ENCODE measurements around the gene TAF5L. TPM values are rescaled to one million over a fixed set of nuclear protein-coding genes. Genes with fewer than 3 reads are reported as not detected.

The TAF5L gene
- total RNA-seq, 4 donors from 2014 or later: 7.5 to 15.7 (median 9.4) TPM

DNA sequence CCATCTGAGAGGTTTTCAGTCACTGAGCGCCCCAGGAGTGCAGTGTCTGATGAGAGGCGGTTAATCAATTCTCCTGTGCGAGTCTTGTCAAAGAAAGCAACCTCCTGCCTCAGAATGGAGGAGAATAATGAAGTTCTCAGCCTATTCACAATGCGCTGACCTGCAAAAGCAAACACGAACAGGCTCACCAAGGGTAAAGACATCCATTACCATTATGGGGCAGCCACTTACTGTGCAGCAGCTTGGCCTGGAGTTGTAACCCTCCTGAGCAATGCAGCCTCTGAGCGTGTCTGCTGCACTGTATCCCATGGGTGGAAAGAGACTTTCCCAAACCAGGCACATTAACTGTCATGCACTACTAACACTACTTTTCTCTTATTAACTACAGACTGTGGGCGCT is 78.4 kb downstream of the TAF5L start:
- H3K4me3 ChIP-seq (ENCODE audit: low read depth, poor library complexity, severe bottlenecking): no peak overlapping the region
- no peak for TF ChIP-seq POLR2A (IDR thresholded peaks at IDR 0.05)
- WGBS, 2 donors: 93 to 97% methylated on average over 7 of the region's 7 CpGs
- DNase-seq (ENCODE audit: low spot score in 2 of 2): peak in 1 of 2 donors; percentile 53
- intact Hi-C loops (cut with DNase I; ENCODE audit: low total_unique reads): no loop called here

DNA sequence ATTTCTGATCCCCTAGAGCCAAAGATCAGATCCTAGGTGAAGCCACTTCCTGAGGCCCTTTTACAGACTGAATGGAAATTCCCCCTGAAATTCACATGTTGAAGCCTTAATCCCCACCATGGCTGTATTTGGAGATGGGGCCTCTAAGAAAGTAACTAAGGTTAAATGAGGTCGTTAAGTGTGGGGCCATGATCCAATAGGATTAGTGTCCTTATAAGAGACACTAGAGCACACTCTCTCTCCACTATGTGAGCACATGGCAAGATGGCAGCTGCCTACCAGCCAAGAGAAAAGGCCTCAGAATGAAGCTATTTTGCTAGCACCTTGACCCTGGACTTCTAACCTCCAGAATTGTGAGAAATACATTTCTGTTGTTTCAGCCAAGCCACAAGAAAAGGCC is 81.3 kb downstream of the TAF5L start:
- TF ChIP-seq, protein P1, sequence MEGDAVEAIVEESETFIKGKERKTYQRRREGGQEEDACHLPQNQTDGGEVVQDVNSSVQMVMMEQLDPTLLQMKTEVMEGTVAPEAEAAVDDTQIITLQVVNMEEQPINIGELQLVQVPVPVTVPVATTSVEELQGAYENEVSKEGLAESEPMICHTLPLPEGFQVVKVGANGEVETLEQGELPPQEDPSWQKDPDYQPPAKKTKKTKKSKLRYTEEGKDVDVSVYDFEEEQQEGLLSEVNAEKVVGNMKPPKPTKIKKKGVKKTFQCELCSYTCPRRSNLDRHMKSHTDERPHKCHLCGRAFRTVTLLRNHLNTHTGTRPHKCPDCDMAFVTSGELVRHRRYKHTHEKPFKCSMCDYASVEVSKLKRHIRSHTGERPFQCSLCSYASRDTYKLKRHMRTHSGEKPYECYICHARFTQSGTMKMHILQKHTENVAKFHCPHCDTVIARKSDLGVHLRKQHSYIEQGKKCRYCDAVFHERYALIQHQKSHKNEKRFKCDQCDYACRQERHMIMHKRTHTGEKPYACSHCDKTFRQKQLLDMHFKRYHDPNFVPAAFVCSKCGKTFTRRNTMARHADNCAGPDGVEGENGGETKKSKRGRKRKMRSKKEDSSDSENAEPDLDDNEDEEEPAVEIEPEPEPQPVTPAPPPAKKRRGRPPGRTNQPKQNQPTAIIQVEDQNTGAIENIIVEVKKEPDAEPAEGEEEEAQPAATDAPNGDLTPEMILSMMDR (IDR thresholded peaks at IDR 0.05): no peak
- no peak for TF ChIP-seq POLR2A (IDR thresholded peaks at IDR 0.05)
- intact Hi-C loops (cut with DNase I; ENCODE audit: low total_unique reads): no loop called here
- H3K4me3 ChIP-seq (ENCODE audit: low read depth, poor library complexity, severe bottlenecking): no peak overlapping the region
- WGBS, 2 donors: 96 to 100% methylated on average over 1 of the region's 1 CpG
- DNase-seq (ENCODE audit: low spot score in 2 of 2): no peak

Other genes with a start within 250 kb of the TAF5L start
- gene ACTA1, start 192.0 kb downstream of the TAF5L start, total RNA-seq: 10 to 100 TPM in 1 of 4 donors, 1 to 10 TPM in 1, under 1 TPM in 2; 0.21 to 10.8 (median 1.7) TPM
- gene NUP133, start 117.8 kb downstream of the TAF5L start, total RNA-seq: 10 to 100 TPM; 21.9 to 31.6 (median 26.9) TPM
- 10 to 100 TPM; 11.4 to 13.2 (median 12.2) TPM for gene ABCB10, start 67.4 kb downstream of the TAF5L start, total RNA-seq
- 1 to 10 TPM; 5.7 to 7.7 (median 6.3) TPM for gene URB2, start 125 bp upstream of the TAF5L start, total RNA-seq